Upper lobe of right lung (tissue), 1 donor: Measurements from ENCODE around the gene KRTAP5-6. TPM values are rescaled to one million over a fixed set of nuclear protein-coding genes. Genes with fewer than 3 reads are reported as not detected.
"Not testable (repeated sequence)": the region's sequence is repeated elsewhere in the genome, so short reads cannot be mapped to it uniquely, and the experiment has no call there.

Experiments
- ATAC-seq: fragments of 200-7000 bp; cut with Tn5 transposase; one replicate; pipeline ENCODE4 v1.9.1; 2020; ENCODE audit warnings: mild to moderate bottlenecking, moderate library complexity
- DNase-seq: peaks from one replicate; pipeline ENCODE4 v3.0.0-alpha.2; 2020
- H3K27ac ChIP-seq: fragments of 200-600 bp; one replicate; pipeline ENCODE4 v1.8.0; 2022
- H3K27me3 ChIP-seq: fragments of 200-600 bp; one replicate; pipeline ENCODE4 v1.8.0; 2022; ENCODE audit warnings: mild to moderate bottlenecking
- H3K36me3 ChIP-seq: fragments of 200-600 bp; one replicate; pipeline ENCODE4 v1.8.0; 2022
- H3K4me1 ChIP-seq: fragments of 200-600 bp; one replicate; pipeline ENCODE4 v1.8.0; 2022
- H3K4me3 ChIP-seq: fragments of 200-600 bp; one replicate; pipeline ENCODE4 v1.8.0; 2022; ENCODE audit warnings: mild to moderate bottlenecking
- H3K9me3 ChIP-seq: fragments of 200-600 bp; one replicate; pipeline ENCODE4 v1.8.0; 2022
- intact Hi-C: fragments of 100-400 bp; cut with DNase I; formaldehyde crosslinking; loops from one replicate; pipeline ENCODE4 v1.11.0; 2022
- total RNA-seq: library from RNA; stranded (reverse); fragmentation: NEBNext Ultra II Directional; extraction: Animal tissue kit (Norgen Biotek cat#: 25700); gene quantifications from one replicate; pipeline ENCODE4 v1.2.1, GENCODE V29; 2021
- TF ChIP-seq, protein P1 (sequence below): fragments of 200-600 bp; IDR thresholded peaks from one replicate; pipeline ENCODE4 v1.8.0; 2022; ENCODE audit warnings: antibody characterized with exemption
- donor health status: DM: no; HTN: yes; CAD: no; lungs with severe emphysema.

Gene KRTAP5-6
- total RNA-seq, 1 donor from 2014 or later: not detected

DNA sequence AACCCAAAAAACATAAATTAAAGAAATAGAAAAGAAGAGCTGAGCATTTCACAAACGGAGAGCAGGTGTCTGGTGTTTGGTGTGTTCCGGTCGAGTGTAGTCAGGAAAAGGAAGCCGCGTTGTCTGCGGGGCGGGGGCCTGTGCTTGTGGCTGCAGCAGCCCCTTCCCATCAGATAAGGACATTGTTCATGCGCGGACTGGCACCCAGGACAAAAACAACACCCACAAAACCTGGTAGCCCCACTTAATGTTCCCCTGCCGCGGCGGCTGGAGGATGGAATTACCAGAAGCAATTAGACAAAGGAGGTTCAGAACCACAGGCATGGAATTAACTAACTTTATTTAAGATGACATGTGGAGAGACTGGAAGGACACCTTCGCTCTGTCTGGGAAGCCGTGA, 37.5 kb upstream of the KRTAP5-6 start:
- Histone ChIP-seq H3K4me1 (no peaks in the 10 kb centered on the region), H3K27me3 (peaks cover 14% of the 10 kb centered on the region)

DNA sequence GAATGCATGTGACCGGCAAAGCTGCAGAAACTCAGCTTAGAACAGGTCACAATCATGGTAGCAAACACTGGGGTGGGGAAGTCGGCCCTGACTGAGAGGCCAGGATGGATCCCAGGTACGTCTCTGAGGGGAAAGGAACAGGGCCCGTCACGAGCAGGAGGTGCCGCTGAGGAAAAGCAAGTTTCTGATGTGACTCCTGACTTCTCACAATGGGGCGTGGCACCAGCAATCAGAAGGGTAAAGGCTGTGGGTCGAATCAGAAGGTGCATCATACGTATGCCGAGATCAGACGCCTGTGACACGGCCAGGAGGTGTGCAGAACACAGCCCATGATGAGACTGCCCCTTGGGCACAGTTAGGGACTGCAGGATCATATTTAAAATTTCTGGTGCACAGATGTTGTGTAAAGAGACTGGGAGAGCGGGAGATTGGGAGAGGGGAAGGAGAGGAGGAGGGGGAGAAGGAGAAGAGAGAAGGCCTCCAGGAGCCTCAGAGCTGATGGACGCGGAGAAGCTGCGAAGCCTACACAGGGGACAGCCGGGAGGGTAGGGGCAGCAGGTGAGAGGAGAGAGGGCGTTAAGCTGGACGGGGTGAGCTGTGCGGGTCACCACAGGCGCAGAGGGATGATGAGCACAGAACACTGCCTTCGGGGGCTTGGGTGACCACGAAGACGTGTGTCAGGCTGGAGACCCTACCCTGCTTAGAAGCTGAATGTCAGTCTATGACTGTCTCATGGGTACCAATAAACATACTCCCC, 36.7 kb upstream of the KRTAP5-6 start:
- Histone ChIP-seq H3K36me3 (no peaks in the 10 kb centered on the region), H3K9me3 (no peaks in the 10 kb centered on the region), H3K4me3 (no peak overlapping the region), H3K4me1 (no peaks in the 10 kb centered on the region), H3K27me3 (peaks cover 14% of the 10 kb centered on the region), H3K27ac (no peak overlapping the region)
- no peak for ATAC-seq
- peak; percentile 39 for DNase-seq
- intact Hi-C loops: no loop called here
- TF ChIP-seq, protein P1, sequence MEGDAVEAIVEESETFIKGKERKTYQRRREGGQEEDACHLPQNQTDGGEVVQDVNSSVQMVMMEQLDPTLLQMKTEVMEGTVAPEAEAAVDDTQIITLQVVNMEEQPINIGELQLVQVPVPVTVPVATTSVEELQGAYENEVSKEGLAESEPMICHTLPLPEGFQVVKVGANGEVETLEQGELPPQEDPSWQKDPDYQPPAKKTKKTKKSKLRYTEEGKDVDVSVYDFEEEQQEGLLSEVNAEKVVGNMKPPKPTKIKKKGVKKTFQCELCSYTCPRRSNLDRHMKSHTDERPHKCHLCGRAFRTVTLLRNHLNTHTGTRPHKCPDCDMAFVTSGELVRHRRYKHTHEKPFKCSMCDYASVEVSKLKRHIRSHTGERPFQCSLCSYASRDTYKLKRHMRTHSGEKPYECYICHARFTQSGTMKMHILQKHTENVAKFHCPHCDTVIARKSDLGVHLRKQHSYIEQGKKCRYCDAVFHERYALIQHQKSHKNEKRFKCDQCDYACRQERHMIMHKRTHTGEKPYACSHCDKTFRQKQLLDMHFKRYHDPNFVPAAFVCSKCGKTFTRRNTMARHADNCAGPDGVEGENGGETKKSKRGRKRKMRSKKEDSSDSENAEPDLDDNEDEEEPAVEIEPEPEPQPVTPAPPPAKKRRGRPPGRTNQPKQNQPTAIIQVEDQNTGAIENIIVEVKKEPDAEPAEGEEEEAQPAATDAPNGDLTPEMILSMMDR: no peak

More for the DNA sequence above, 37.5 kb upstream of the KRTAP5-6 start:
- Histone ChIP-seq H3K9me3 (no peaks in the 10 kb centered on the region), H3K36me3 (no peaks in the 10 kb centered on the region), H3K4me3 (no peak overlapping the region), H3K27ac (no peak overlapping the region)
- ATAC-seq: no peak
- intact Hi-C loops: no loop called here
- DNase-seq: peak; percentile 32
- TF ChIP-seq, protein P1: no peak

DNA sequence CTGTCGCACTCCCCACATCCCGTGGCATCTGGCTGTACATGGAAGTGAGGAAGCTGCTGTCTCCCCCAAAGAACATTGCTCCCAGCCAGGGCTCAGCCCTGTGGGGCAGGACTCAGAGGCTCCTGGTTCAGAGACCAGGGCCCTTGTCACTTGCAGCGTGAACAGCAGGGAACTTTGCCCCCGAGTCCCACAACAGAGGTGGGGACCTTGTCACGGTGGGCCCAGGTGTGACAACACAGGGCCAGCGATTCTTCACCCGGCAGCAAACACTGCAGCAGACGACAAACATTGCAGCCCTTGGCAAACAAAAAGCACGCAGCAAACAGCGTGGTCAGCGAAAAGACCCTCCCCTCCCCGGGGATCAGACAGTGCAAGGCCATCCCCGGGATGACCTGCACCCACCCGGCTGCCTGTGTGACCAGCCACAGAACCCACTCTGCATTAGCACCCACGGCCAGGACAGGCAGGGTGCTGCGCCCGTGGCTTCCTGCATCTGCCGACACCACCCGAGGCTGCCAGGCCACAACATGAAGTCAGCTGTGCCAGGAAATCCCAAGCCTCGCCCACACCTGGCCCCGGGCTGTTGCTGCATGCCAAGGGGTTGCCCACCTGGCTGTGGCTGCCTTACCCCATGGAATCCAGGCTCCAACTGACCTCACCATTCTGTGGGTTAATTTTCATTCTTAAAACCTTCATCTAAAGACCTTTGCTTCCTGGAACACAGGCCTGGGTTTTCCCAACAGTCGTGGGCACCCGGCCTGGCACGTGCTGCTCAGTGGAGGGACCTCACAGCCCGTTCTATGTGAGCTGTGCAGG, 35.3 kb upstream of the KRTAP5-6 start:
- H3K9me3 ChIP-seq, H3K36me3 ChIP-seq, H3K4me3 ChIP-seq, intact Hi-C loops, H3K27ac ChIP-seq, ATAC-seq, DNase-seq, H3K4me1 ChIP-seq, H3K27me3 ChIP-seq: not testable (repeated sequence)

DNA sequence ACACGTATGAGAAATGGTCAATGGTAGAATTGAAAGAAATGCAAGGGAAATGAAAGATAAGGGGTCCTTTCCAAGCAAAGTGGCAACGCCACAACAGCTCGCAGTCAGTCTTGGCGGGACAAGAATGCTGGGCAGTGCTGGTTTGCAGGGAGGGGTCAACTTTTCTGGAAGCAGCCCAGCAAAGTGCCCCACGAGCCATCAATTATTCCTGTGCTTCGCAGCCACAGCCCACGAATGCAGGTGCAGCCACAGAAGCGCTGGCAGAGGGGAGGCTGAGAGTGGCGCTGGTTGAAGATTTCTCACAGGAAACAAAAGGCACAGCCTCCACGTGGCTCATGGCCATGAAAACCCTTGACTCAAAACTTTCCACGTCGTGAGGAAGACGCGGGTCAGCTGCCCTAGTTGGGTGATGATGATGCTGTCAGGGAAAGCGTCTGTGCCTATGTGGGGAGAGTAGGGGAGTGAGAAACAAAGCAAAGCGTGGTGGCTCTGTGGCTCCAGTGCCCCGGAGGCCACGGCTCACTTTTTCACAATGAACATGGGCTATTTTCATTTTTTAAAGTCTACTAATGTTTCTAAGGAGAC, 34.2 kb upstream of the KRTAP5-6 start:
- H3K27ac ChIP-seq, ATAC-seq, H3K27me3 ChIP-seq, DNase-seq, H3K36me3 ChIP-seq, H3K9me3 ChIP-seq, intact Hi-C loops, H3K4me1 ChIP-seq, H3K4me3 ChIP-seq: not testable (repeated sequence)

DNA sequence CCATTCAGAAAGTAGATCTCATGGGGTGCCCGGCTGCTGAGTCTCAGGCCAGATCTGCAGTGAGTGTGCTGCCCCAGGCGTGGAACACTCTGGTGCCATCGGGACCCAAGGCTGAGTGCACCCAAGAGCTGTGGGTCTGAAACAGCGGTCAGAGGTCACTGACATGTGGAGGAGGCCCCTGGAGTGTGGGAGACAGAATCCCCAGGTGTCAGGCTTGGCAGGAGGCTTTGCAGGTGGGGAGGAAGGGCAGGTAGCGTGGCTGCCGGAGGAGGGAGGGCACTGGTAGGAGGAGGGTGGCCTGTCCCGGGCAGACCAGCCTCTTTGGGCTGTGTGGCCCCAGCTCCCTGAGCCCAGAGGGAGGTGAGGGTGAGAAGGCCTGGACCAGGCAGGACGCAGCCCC, 31.7 kb upstream of the KRTAP5-6 start:
- H3K9me3 ChIP-seq: no peaks in the 10 kb centered on the region
- no peak overlapping the region for H3K27ac ChIP-seq
- no peak for ATAC-seq
- TF ChIP-seq, protein P1: no peak
- H3K4me1 ChIP-seq: no peaks in the 10 kb centered on the region
- H3K36me3 ChIP-seq: no peaks in the 10 kb centered on the region
- no peak overlapping the region for H3K4me3 ChIP-seq
- peaks cover 17% of the 10 kb centered on the region for H3K27me3 ChIP-seq
- intact Hi-C loops: no loop called here
- DNase-seq: no peak

DNA sequence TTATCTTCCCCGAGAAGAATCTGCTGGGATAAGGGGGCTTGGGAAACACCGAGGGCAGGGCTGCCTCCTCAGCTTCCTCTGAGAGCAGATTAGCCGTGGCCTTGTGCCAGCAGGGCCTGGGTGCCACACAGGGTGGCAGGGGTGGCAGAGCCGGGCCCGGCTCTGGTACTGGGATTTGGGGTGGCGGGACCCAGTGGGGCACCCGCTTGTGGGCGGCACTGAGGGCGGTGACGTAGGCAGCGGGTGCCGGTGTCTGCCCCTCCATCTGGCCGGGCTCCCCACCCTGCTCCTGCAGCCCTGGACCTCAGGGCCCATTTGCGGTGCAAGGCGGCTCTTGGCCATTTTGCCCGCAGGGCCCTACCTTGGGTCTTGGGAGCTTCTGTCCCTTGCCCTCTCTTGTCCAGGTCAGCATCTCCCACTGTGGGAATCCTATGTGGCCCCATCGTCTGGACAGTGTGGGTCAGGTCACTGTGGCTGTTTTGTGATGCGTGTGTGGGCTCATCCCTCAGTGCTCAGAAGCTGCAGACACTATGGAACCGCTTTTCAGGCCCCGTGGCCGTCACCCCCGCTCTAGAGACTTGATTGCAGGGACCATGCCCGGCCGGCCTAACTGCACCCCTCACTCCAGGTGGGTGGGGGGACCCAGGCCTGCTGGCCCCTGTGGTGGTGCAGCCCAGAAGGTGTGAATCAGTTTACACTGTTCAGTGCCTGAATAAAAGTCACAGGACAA, 29.7 kb upstream of the KRTAP5-6 start:
- Histone ChIP-seq H3K27ac (no peak overlapping the region), H3K4me3 (no peak overlapping the region), H3K36me3 (no peaks in the 10 kb centered on the region), H3K27me3 (peaks cover 17% of the 10 kb centered on the region), H3K9me3 (no peaks in the 10 kb centered on the region), H3K4me1 (no peaks in the 10 kb centered on the region)
- intact Hi-C loops: no loop called here
- ATAC-seq (peak; percentile 7), DNase-seq (no peak)
- TF ChIP-seq, protein P1: no peak
